ENCODE measurements around the gene WASHC4.
A peak's percentile ranks its signal among the peaks of the same experiment; 100 is the strongest.

Gene WASHC4

DNA sequence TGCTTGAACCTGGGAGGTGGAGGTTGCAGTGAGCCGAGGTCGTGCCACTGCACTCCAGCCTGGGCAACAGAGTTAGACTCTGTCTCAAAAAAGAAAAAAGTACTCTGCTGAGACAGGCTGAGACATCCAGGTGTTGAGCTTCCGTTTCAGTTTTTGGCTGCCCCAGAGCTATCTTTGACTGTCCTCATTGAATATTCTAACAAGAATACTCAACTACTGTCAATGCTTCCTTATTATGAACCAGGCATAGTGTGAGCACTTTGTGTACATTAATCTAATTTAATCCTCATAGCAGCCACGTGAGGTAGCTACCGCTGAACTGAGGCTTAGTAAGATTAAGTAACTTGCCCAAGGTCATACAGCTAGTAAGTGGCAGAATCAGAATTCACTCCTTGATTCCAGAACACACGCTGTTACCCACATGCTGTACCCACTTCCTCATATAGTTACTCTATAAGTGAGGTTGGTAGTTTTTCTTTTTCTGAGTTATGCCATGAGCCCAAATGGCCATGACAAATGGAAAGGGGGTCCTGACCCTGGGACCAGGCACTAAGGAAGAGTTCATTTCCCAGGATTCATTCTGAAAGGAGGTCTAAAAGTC, 34.5 kb upstream of the WASHC4 start:
- peak overlapping the region; percentile 59 for H3K4me2 ChIP-seq (ENCODE audit: low read depth, low read length)
- no peaks in the 10 kb centered on the region for H4K20me1 ChIP-seq (ENCODE audit: insufficient read depth, low read length)
- TF ChIP-seq, protein P1, sequence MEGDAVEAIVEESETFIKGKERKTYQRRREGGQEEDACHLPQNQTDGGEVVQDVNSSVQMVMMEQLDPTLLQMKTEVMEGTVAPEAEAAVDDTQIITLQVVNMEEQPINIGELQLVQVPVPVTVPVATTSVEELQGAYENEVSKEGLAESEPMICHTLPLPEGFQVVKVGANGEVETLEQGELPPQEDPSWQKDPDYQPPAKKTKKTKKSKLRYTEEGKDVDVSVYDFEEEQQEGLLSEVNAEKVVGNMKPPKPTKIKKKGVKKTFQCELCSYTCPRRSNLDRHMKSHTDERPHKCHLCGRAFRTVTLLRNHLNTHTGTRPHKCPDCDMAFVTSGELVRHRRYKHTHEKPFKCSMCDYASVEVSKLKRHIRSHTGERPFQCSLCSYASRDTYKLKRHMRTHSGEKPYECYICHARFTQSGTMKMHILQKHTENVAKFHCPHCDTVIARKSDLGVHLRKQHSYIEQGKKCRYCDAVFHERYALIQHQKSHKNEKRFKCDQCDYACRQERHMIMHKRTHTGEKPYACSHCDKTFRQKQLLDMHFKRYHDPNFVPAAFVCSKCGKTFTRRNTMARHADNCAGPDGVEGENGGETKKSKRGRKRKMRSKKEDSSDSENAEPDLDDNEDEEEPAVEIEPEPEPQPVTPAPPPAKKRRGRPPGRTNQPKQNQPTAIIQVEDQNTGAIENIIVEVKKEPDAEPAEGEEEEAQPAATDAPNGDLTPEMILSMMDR (IDR thresholded peaks at IDR 0.05; ENCODE audit: low read length), result no peak
- TF ChIP-seq EZH2phosphoT487 (IDR thresholded peaks at IDR 0.05; ENCODE audit: low read length) (no peak), EZH2 (optimal IDR thresholded peaks at IDR 0.05; ENCODE audit: low read depth, low read length) (no peak)
- H3K79me2 ChIP-seq (ENCODE audit: low read length), result no peaks in the 10 kb centered on the region
- H3K4me1 ChIP-seq (ENCODE audit: low read length), result peaks cover 18% of the 10 kb centered on the region
- no peaks in the 10 kb centered on the region for H3K9me3 ChIP-seq (replicated peaks; ENCODE audit: insufficient read depth, low read length)
- H3F3A ChIP-seq (ENCODE audit: insufficient read depth, low read length), result peaks cover 6% of the 10 kb centered on the region
- no peak overlapping the region for H3K9ac ChIP-seq (ENCODE audit: low read length)
- H3K9me2 ChIP-seq (replicated peaks; ENCODE audit: insufficient read depth, low read length), result no peaks in the 10 kb centered on the region
- no peaks in the 10 kb centered on the region for H3K36me3 ChIP-seq (replicated peaks; ENCODE audit: insufficient read depth, low read length)
- peak; percentile 65 for DNase-seq
- H2AFZ ChIP-seq (ENCODE audit: low read length), result peak overlapping the region; percentile 53; the same call in 1 of the 2 replicates
- H3K4me3 ChIP-seq (ENCODE audit: low read length), result no peak overlapping the region
- H3K27ac ChIP-seq (ENCODE audit: low read length), result peak overlapping the region; percentile 56; the same call in 1 of the 2 replicates
- H3K27me3 ChIP-seq (replicated peaks; ENCODE audit: insufficient read depth, low read length), result no peaks in the 10 kb centered on the region

DNA sequence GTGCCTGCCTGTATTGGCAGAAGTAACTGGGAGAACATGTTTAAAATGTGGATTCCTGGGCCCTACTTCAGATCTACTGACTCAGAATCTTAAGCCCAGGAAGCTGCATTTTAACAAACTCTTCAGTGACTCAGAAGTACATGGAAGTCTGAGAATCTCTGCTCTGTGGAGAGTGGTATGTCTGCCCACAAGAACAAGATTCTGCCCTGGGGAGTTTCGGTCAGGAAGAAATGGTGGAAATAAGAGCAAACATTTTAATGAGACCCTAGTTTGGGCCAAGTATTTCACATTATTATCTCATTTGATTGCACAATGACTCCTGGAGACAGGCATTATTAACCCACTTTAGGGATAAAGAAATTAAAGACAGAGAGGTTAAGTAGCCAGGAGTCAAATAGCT, 31.4 kb upstream of the WASHC4 start:
- H3K27ac ChIP-seq (ENCODE audit: low read length), result no peak overlapping the region
- no peaks in the 10 kb centered on the region for H3K9me3 ChIP-seq (replicated peaks; ENCODE audit: insufficient read depth, low read length)
- H3K4me1 ChIP-seq (ENCODE audit: low read length), result peaks cover 18% of the 10 kb centered on the region
- DNase-seq, result no peak
- no peaks in the 10 kb centered on the region for H3K27me3 ChIP-seq (replicated peaks; ENCODE audit: insufficient read depth, low read length)
- TF ChIP-seq, protein P1 (IDR thresholded peaks at IDR 0.05; ENCODE audit: low read length), result no peak
- no peak for TF ChIP-seq EZH2 (optimal IDR thresholded peaks at IDR 0.05; ENCODE audit: low read depth, low read length)
- TF ChIP-seq EZH2phosphoT487 (IDR thresholded peaks at IDR 0.05; ENCODE audit: low read length), result no peak
- no peaks in the 10 kb centered on the region for H3K9me2 ChIP-seq (replicated peaks; ENCODE audit: insufficient read depth, low read length)
- H3K4me2 ChIP-seq (ENCODE audit: low read depth, low read length), result no peak overlapping the region
- H3K36me3 ChIP-seq (replicated peaks; ENCODE audit: insufficient read depth, low read length), result no peaks in the 10 kb centered on the region
- H2AFZ ChIP-seq (ENCODE audit: low read length), result no peak overlapping the region
- 0 out of 2 replicates have a peak, but pooled peaks cover 3% of the 10 kb centered on the region for H3K79me2 ChIP-seq (ENCODE audit: low read length)
- H4K20me1 ChIP-seq (ENCODE audit: insufficient read depth, low read length), result no peaks in the 10 kb centered on the region
- H3F3A ChIP-seq (ENCODE audit: insufficient read depth, low read length), result peaks cover 6% of the 10 kb centered on the region
- H3K4me3 ChIP-seq (ENCODE audit: low read length), result no peak overlapping the region
- H3K9ac ChIP-seq (ENCODE audit: low read length), result no peak overlapping the region

DNA sequence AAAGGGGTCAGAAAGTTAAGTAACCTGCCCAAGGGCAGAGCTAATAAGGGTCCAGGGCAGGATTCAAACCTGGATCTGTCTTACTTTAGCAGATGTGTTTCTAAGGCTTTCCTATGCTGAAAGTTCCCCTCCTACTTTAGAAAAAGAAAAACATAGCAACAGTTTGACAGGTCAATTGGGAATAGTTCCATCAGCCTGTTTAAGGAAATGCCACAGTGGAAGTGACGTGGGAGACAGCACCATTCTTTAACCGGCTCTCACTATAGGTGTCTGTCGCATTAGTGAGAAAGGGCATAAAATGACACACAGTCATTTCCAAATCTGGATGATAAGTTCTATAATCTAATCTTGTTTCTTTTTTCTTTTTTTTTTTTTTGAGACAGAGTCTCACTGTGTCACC, 30.6 kb upstream of the WASHC4 start:
- TF ChIP-seq EZH2phosphoT487 (IDR thresholded peaks at IDR 0.05; ENCODE audit: low read length) (no peak), EZH2 (optimal IDR thresholded peaks at IDR 0.05; ENCODE audit: low read depth, low read length) (no peak)
- TF ChIP-seq, protein P1 (IDR thresholded peaks at IDR 0.05; ENCODE audit: low read length), result no peak
- H2AFZ ChIP-seq (ENCODE audit: low read length), result no peak overlapping the region
- H3K9me3 ChIP-seq (replicated peaks; ENCODE audit: insufficient read depth, low read length), result no peaks in the 10 kb centered on the region
- no peak overlapping the region for H3K27ac ChIP-seq (ENCODE audit: low read length)
- H3K4me1 ChIP-seq (ENCODE audit: low read length), result peaks cover 18% of the 10 kb centered on the region
- H3K36me3 ChIP-seq (replicated peaks; ENCODE audit: insufficient read depth, low read length), result no peaks in the 10 kb centered on the region
- H3K79me2 ChIP-seq (ENCODE audit: low read length), result 0 out of 2 replicates have a peak, but pooled peaks cover 7% of the 10 kb centered on the region
- H3K4me2 ChIP-seq (ENCODE audit: low read depth, low read length), result no peak overlapping the region
- H4K20me1 ChIP-seq (ENCODE audit: insufficient read depth, low read length), result no peaks in the 10 kb centered on the region
- no peaks in the 10 kb centered on the region for H3K27me3 ChIP-seq (replicated peaks; ENCODE audit: insufficient read depth, low read length)
- no peaks in the 10 kb centered on the region for H3K9me2 ChIP-seq (replicated peaks; ENCODE audit: insufficient read depth, low read length)
- DNase-seq, result no peak
- H3K9ac ChIP-seq (ENCODE audit: low read length), result no peak overlapping the region
- H3F3A ChIP-seq (ENCODE audit: insufficient read depth, low read length), result peaks cover 6% of the 10 kb centered on the region
- no peak overlapping the region for H3K4me3 ChIP-seq (ENCODE audit: low read length)
